HepG2 (cell line): ENCODE measurements around the gene LGALS1. TPM values are rescaled to one million over a fixed set of nuclear protein-coding genes. Genes with fewer than 3 reads are reported as not detected.
A peak's percentile ranks its signal among the peaks of the same experiment; 100 is the strongest.

ENCODE experiments used
- ADNP ChIP-seq: sonication (generic); formaldehyde crosslinking; IDR thresholded peaks from 2 replicates; pipeline ENCODE4 v1.4.0; 2020; ENCODE audit warnings: missing genetic modification reagents
- FOSL1 ChIP-seq: sonication (generic); formaldehyde crosslinking; IDR thresholded peaks from 2 replicates; pipeline ENCODE4 v1.9.0; 2021; ENCODE audit warnings: missing genetic modification reagents, borderline replicate concordance
- GPN1 ChIP-seq: sonication (generic); formaldehyde crosslinking; IDR thresholded peaks from 2 replicates; pipeline ENCODE4 v1.5.1; 2020; ENCODE audit warnings: missing genetic modification reagents, borderline replicate concordance
- GZF1 ChIP-seq: sonication (generic); formaldehyde crosslinking; IDR thresholded peaks from 2 replicates; pipeline ENCODE4 v1.5.1; 2020; ENCODE audit warnings: mild to moderate bottlenecking, missing genetic modification reagents
- KDM1A ChIP-seq: IDR thresholded peaks from 2 replicates; pipeline ENCODE4 v1.6.1; 2016; ENCODE audit warnings: missing compliant biosample characterization
- KMT2B ChIP-seq: IDR thresholded peaks from 2 replicates; pipeline ENCODE4 v1.6.1; 2016; ENCODE audit warnings: missing genetic modification reagents, missing compliant biosample characterization
- NAIF1 ChIP-seq: sonication (generic); formaldehyde crosslinking; IDR thresholded peaks from 2 replicates; pipeline ENCODE4 v1.5.0; 2020; ENCODE audit warnings: mild to moderate bottlenecking, missing genetic modification reagents, borderline replicate concordance
- PLSCR1 ChIP-seq: sonication (generic); formaldehyde crosslinking; IDR thresholded peaks from 2 replicates; pipeline ENCODE4 v1.5.0; 2020; ENCODE audit warnings: missing genetic modification reagents, mild to moderate bottlenecking, borderline replicate concordance
- POLR2A ChIP-seq, 2 experiments: IDR thresholded peaks; 2 replicates each; pipeline ENCODE4 v1.6.1; 2011; ENCODE audit warnings: low read depth in 2 of 2, low read length in 2 of 2, mild to moderate bottlenecking in 1 of 2, moderate library complexity in 1 of 2; ENCODE audit not compliant: insufficient read depth in 1 of 2
- RXRA ChIP-seq: sonication (generic); formaldehyde crosslinking; IDR thresholded peaks from 2 replicates; pipeline ENCODE4 v1.5.1; 2020; ENCODE audit warnings: missing genetic modification reagents
- USF2 ChIP-seq, 2 experiments: sonication (generic) in 1 of 2; formaldehyde crosslinking in 1 of 2; IDR thresholded peaks; 2 replicates each; pipeline versions ENCODE4 v1.5.1 to v1.6.1; 2011 to 2020; ENCODE audit warnings: borderline replicate concordance in 1 of 2, low read depth in 1 of 2, low read length in 1 of 2, mild to moderate bottlenecking in 1 of 2, missing genetic modification reagents in 1 of 2, moderate library complexity in 1 of 2
- ZBTB25 ChIP-seq: IDR thresholded peaks from 2 replicates; pipeline ENCODE4 v1.6.1; 2018; ENCODE audit warnings: missing genetic modification reagents
- ZBTB7A ChIP-seq: sonication (generic); formaldehyde crosslinking; IDR thresholded peaks from 2 replicates; pipeline ENCODE4 v1.8.0; 2022; ENCODE audit warnings: mild to moderate bottlenecking, missing genetic modification reagents
- ZNF143 ChIP-seq: sonication (generic); formaldehyde crosslinking; IDR thresholded peaks from 2 replicates; pipeline ENCODE4 v1.4.0; 2020; ENCODE audit warnings: missing genetic modification reagents
- ZNF33A ChIP-seq: sonication (generic); formaldehyde crosslinking; IDR thresholded peaks from 2 replicates; pipeline ENCODE4 v1.5.1; 2020; ENCODE audit warnings: missing genetic modification reagents, mild to moderate bottlenecking, moderate library complexity, borderline replicate concordance
- ZNF468 ChIP-seq: sonication (generic); formaldehyde crosslinking; IDR thresholded peaks from 2 replicates; pipeline ENCODE4 v1.8.0; 2022; ENCODE audit warnings: mild to moderate bottlenecking, moderate library complexity, missing genetic modification reagents
- ZNF501 ChIP-seq: sonication (generic); formaldehyde crosslinking; IDR thresholded peaks from 2 replicates; pipeline ENCODE4 v1.5.1; 2020; ENCODE audit warnings: mild to moderate bottlenecking, moderate library complexity, missing genetic modification reagents
- ZNF670 ChIP-seq: sonication (generic); formaldehyde crosslinking; IDR thresholded peaks from 2 replicates; pipeline ENCODE4 v1.8.0; 2022; ENCODE audit warnings: mild to moderate bottlenecking, missing genetic modification reagents, borderline replicate concordance
- ZNF746 ChIP-seq: sonication (generic); formaldehyde crosslinking; IDR thresholded peaks from 2 replicates; pipeline ENCODE4 v1.8.0; 2022; ENCODE audit warnings: mild to moderate bottlenecking, missing genetic modification reagents
- ZNF776 ChIP-seq: sonication (generic); formaldehyde crosslinking; IDR thresholded peaks from 2 replicates; pipeline ENCODE4 v1.4.0; 2020; ENCODE audit warnings: mild to moderate bottlenecking, missing genetic modification reagents
- ZSCAN30 ChIP-seq: sonication (generic); formaldehyde crosslinking; IDR thresholded peaks from 2 replicates; pipeline ENCODE4 v1.5.0; 2020; ENCODE audit warnings: mild to moderate bottlenecking, missing genetic modification reagents
- polyA plus RNA-seq, 8 experiments: library from polyadenylated mRNA; depleted of rRNA in 3 of 8; stranded (reverse) in 7 of 8; unstranded in 1 of 8; fragments of >200 nt; fragmentation: Illumina TruSeq in 4 of 8; extraction: Trizol in 4 of 8; gene quantifications; 2 replicates each; pipeline versions ENCODE4 v1.2.1 to v1.2.3, GENCODE V29; 2011 to 2016; ENCODE audit warnings: low read depth in 4 of 8, missing spikeins in 1 of 8, mixed read lengths in 1 of 8; ENCODE audit not compliant: insufficient read depth in 1 of 8
- total RNA-seq, 5 experiments: library from RNA; depleted of rRNA; stranded (reverse); fragments of >200 nt; fragmentation: Illumina TruSeq; extraction: Trizol; gene quantifications; 2 replicates each; pipeline ENCODE4 v1.2.3, GENCODE V29; 2016; ENCODE audit warnings: low read depth in 1 of 5
- TF ChIP-seq, protein P1 (sequence below): sonication (generic); formaldehyde crosslinking; conservative IDR thresholded peaks from 2 replicates; pipeline ENCODE4 v1.4.0; 2020; ENCODE audit warnings: mild to moderate bottlenecking, missing genetic modification reagents, moderate library complexity

Gene LGALS1
- total and polyA plus RNA-seq, 2 of the 13 experiments (the other 11 are each of a cell fraction or from before 2014, with no cell fraction given) = 103 to 858 TPM

- TF ChIP-seq, protein P1, sequence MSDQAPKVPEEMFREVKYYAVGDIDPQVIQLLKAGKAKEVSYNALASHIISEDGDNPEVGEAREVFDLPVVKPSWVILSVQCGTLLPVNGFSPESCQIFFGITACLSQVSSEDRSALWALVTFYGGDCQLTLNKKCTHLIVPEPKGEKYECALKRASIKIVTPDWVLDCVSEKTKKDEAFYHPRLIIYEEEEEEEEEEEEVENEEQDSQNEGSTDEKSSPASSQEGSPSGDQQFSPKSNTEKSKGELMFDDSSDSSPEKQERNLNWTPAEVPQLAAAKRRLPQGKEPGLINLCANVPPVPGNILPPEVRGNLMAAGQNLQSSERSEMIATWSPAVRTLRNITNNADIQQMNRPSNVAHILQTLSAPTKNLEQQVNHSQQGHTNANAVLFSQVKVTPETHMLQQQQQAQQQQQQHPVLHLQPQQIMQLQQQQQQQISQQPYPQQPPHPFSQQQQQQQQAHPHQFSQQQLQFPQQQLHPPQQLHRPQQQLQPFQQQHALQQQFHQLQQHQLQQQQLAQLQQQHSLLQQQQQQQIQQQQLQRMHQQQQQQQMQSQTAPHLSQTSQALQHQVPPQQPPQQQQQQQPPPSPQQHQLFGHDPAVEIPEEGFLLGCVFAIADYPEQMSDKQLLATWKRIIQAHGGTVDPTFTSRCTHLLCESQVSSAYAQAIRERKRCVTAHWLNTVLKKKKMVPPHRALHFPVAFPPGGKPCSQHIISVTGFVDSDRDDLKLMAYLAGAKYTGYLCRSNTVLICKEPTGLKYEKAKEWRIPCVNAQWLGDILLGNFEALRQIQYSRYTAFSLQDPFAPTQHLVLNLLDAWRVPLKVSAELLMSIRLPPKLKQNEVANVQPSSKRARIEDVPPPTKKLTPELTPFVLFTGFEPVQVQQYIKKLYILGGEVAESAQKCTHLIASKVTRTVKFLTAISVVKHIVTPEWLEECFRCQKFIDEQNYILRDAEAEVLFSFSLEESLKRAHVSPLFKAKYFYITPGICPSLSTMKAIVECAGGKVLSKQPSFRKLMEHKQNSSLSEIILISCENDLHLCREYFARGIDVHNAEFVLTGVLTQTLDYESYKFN (CRISPR knock-in tag) = peak; percentile 83
- 0 out of 2 replicates have a peak, but pooled peaks have one; percentile 2 for TF ChIP-seq ZSCAN30 (CRISPR knock-in tag)
- TF ChIP-seq ZBTB7A (CRISPR knock-in tag) = 0 out of 2 replicates have a peak, but pooled peaks have one; percentile 28
- TF ChIP-seq ZBTB25 (CRISPR knock-in tag) = peak; percentile 64; the same call in 1 of the 2 replicates
- TF ChIP-seq PLSCR1 = no peak
- TF ChIP-seq ZNF746 = peak; percentile 70; the same call in 1 of the 2 replicates
- TF ChIP-seq RXRA = peak; percentile 75; the same call in 1 of the 2 replicates
- TF ChIP-seq KMT2B = no peak; the same call in 1 of the 2 replicates
- TF ChIP-seq NAIF1 (CRISPR knock-in tag) = no peak
- peak; percentile 76 to 86; a peak in 3 of 4 replicates for TF ChIP-seq POLR2A (IDR thresholded peaks at IDR 0.05; ENCODE audit: insufficient read depth in 1 of 2, low read depth in 2 of 2, low read length in 2 of 2)
- TF ChIP-seq GPN1 (CRISPR knock-in tag) = no peak
- 0 out of 2 replicates have a peak, but pooled peaks have one; percentile 79 for TF ChIP-seq GZF1 (CRISPR knock-in tag)
- no peak for TF ChIP-seq ZNF33A (CRISPR knock-in tag)
- TF ChIP-seq ZNF143 = no peak
- peak; percentile 71; the same call in 1 of the 2 replicates for TF ChIP-seq KDM1A (CRISPR knock-in tag)
- TF ChIP-seq ZNF468 (CRISPR knock-in tag) = no peak
- no peak for TF ChIP-seq USF2 (IDR thresholded peaks at IDR 0.05; ENCODE audit: low read depth, low read length)
- no peak for TF ChIP-seq USF2 (CRISPR knock-in tag; IDR thresholded peaks at IDR 0.05; ENCODE audit: borderline replicate concordance)
- TF ChIP-seq ADNP (CRISPR knock-in tag) = no peak
- TF ChIP-seq FOSL1 (CRISPR knock-in tag) = no peak
- 0 out of 2 replicates have a peak, but pooled peaks have one; percentile 63 for TF ChIP-seq ZNF670
- TF ChIP-seq ZNF501 = no peak
- TF ChIP-seq ZNF776 = peak; percentile 24; the same call in 1 of the 2 replicates
These were observed 16.2 kb upstream of the LGALS1 start (continued) for GRCh38 chr22:37659066-37659896.
